Osteocyte (in vitro differentiated cells): ENCODE measurements around the gene FHL2. TPM values are rescaled to one million over a fixed set of nuclear protein-coding genes. Genes with fewer than 3 reads are reported as not detected.
"Not testable (repeated sequence)": the region's sequence is repeated elsewhere in the genome, so short reads cannot be mapped to it uniquely, and the experiment has no call there.

ENCODE experiments used
- DNase-seq: peaks from one replicate; pipeline ENCODE4 v3.0.0; 2021; ENCODE audit warnings: mixed read lengths; ENCODE audit not compliant: unreplicated experiment; ENCODE audit errors: extremely low spot score
- H3K27ac Mint-ChIP-seq: one replicate; pipeline ENCODE4 v1.8.0; 2021; ENCODE audit warnings: mild to moderate bottlenecking, mixed read lengths; ENCODE audit not compliant: unreplicated experiment
- H3K27me3 Mint-ChIP-seq: one replicate; pipeline ENCODE4 v1.8.0; 2021; ENCODE audit warnings: mixed read lengths; ENCODE audit not compliant: unreplicated experiment
- H3K36me3 Mint-ChIP-seq: one replicate; pipeline ENCODE4 v1.8.0; 2021; ENCODE audit warnings: mixed read lengths; ENCODE audit not compliant: unreplicated experiment
- H3K4me1 Mint-ChIP-seq: one replicate; pipeline ENCODE4 v1.8.0; 2021; ENCODE audit warnings: mixed read lengths; ENCODE audit not compliant: unreplicated experiment
- H3K4me3 Mint-ChIP-seq: one replicate; pipeline ENCODE4 v1.8.0; 2021; ENCODE audit warnings: mild to moderate bottlenecking, moderate library complexity, mixed read lengths; ENCODE audit not compliant: unreplicated experiment
- H3K9me3 Mint-ChIP-seq: one replicate; pipeline ENCODE4 v1.8.0; 2021; ENCODE audit warnings: mixed read lengths; ENCODE audit not compliant: unreplicated experiment
- CTCF ChIP-seq: fragments of 200-600 bp; sonication (generic); IDR thresholded peaks from 2 replicates; pipeline ENCODE4 v1.5.0; 2021; ENCODE audit warnings: antibody characterized with exemption, mild to moderate bottlenecking, moderate library complexity
- total RNA-seq: library from RNA; stranded (reverse); gene quantifications from 2 replicates; pipeline ENCODE4 v1.2.1, GENCODE V29; 2021

FHL2 gene
- total RNA-seq, 1 donor from 2014 or later: 76.8 TPM

- H3K9me3 Mint-ChIP-seq: no peaks in the 10 kb centered on the region
- H3K27me3 Mint-ChIP-seq: no peaks in the 10 kb centered on the region
- no peaks in the 10 kb centered on the region for H3K36me3 Mint-ChIP-seq
- no peak for TF ChIP-seq CTCF
- no peak for DNase-seq
- peak overlapping the region; percentile 91 for H3K4me3 Mint-ChIP-seq
- peaks cover 39% of the 10 kb centered on the region for H3K4me1 Mint-ChIP-seq
- peak overlapping the region; percentile 80 for H3K27ac Mint-ChIP-seq
Measured at GRCh38 chr2:105328281-105329196, 70.3 kb downstream of the FHL2 start.

GRCh38 chr2:105327690-105328089 is 71.2 kb downstream of the FHL2 start:
- no peaks in the 10 kb centered on the region for H3K27me3 Mint-ChIP-seq
- DNase-seq: no peak
- H3K36me3 Mint-ChIP-seq: no peaks in the 10 kb centered on the region
- no peaks in the 10 kb centered on the region for H3K9me3 Mint-ChIP-seq
- no peak overlapping the region for H3K27ac Mint-ChIP-seq
- H3K4me3 Mint-ChIP-seq: peak overlapping the region; percentile 91
- TF ChIP-seq CTCF: no peak
- H3K4me1 Mint-ChIP-seq: peaks cover 39% of the 10 kb centered on the region

- peaks cover 39% of the 10 kb centered on the region for H3K4me1 Mint-ChIP-seq
- H3K27ac Mint-ChIP-seq, H3K4me3 Mint-ChIP-seq, H3K27me3 Mint-ChIP-seq, DNase-seq, H3K9me3 Mint-ChIP-seq, H3K36me3 Mint-ChIP-seq: not testable (repeated sequence)
Measured at GRCh38 chr2:105327271-105327670, 71.6 kb downstream of the FHL2 start.

- Mint-ChIP-seq H3K27ac (peak overlapping the region; percentile 51), H3K36me3 (no peaks in the 10 kb centered on the region), H3K4me1 (peaks cover 39% of the 10 kb centered on the region), H3K9me3 (no peaks in the 10 kb centered on the region), H3K4me3 (no peak overlapping the region), H3K27me3 (no peaks in the 10 kb centered on the region)
- TF ChIP-seq CTCF: no peak
- DNase-seq: no peak
Measured at GRCh38 chr2:105325389-105325963, 73.4 kb downstream of the FHL2 start.

- peaks cover 32% of the 10 kb centered on the region for H3K4me1 Mint-ChIP-seq
- TF ChIP-seq CTCF: no peak
- H3K4me3 Mint-ChIP-seq: no peak overlapping the region
- DNase-seq: no peak
- no peaks in the 10 kb centered on the region for H3K36me3 Mint-ChIP-seq
- peak overlapping the region; percentile 51 for H3K27ac Mint-ChIP-seq
- H3K9me3 Mint-ChIP-seq: no peaks in the 10 kb centered on the region
- H3K27me3 Mint-ChIP-seq: no peaks in the 10 kb centered on the region
Measured at GRCh38 chr2:105324732-105325131, 74.1 kb downstream of the FHL2 start.
